HG03095 (cell line): ENCODE data around the gene APEX1.

ENCODE experiments used
- ATAC-seq: cut with Tn5 transposase; IDR thresholded peaks from one replicate; pipeline ENCODE4 v1.9.1; 2021; ENCODE audit warnings: moderate library complexity; ENCODE audit not compliant: unreplicated experiment

APEX1 gene

DNA sequence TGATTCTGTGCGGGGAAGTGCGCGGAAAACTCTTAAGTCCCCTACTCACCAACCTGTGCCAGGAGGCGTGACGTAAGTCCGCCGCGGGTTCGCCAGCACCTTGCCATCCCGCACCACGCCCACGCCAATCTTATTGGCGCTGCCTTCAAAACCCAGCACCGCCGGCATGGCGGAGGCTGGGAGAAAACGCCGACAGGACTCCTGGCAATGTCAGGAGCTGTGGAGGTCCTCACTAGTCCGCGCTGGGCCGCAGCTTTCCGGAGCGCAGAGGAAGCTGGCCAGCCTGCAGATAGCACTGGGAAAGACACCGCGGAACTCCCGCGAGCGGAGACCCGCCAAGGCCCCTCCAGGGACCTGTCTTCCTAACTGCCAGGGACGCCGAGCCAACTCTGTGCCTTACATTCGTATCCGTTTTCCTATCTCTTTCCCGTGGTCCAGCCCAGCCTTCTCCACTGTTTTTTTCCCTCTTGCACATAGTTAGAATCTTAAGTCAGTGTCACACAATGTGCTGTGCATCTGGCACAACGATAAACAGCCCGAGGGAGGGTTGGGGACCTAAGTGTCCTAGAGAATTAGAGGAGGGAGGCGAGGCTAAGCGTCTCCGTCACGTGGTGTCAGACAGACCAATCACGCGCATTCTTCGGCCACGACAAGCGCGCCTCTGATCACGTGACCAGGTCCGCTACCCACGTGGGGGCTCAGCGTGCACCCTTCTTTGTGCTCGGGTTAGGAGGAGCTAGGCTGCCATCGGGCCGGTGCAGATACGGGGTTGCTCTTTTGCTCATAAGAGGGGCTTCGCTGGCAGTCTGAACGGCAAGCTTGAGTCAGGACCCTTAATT is at the start of gene APEX1, which contains the start of gene OSGEP:
APEX1 (plus strand) TSS at position 711 of the 839 bp plus-strand sequence. CDS start 420 bp downstream, outside the sequence.
OSGEP (minus strand) TSS at position 297 of the 839 bp plus-strand sequence; CDS start at position 168, 129 bp downstream.
- ATAC-seq: peak; percentile 80

DNA sequence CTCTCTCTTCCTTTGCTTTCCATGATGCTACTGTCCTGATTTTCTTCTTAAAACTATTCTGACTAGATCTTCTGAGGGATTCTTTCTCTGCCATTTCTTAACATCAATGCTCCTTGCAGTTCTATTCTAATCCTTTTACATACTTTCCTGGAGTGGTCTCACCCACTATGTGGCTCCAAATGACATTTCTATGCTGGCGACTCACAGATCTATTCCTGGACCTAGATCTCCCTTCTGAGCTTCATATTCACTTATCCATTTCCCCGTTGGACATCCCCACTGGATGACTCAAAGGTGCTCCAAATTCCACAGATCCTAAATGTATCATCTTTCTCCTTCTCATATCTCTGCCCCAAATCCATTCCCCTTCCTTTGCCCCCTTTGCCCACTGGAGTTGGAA is 45.8 kb upstream of the APEX1 start:
- no peak for ATAC-seq

DNA sequence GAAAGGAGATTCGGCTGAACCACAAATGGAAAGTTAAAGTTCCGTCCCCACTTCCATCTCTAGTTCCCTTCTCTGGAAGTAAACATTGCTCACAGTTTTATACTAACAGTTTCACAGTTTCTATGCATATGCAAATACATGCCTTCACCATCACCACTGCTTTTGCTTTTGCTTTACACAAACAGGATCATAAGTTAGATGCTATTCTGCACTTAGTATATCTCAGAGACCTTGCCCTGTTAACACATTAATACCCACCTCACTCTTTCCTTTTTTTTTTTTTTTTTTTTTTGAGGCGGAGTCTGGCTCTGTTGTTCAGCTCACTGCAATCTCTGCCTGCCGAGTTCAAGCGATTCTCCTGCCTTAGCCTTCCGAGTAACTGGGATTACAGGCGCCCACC is 42.6 kb upstream of the APEX1 start:
- ATAC-seq: peak; percentile 47

DNA sequence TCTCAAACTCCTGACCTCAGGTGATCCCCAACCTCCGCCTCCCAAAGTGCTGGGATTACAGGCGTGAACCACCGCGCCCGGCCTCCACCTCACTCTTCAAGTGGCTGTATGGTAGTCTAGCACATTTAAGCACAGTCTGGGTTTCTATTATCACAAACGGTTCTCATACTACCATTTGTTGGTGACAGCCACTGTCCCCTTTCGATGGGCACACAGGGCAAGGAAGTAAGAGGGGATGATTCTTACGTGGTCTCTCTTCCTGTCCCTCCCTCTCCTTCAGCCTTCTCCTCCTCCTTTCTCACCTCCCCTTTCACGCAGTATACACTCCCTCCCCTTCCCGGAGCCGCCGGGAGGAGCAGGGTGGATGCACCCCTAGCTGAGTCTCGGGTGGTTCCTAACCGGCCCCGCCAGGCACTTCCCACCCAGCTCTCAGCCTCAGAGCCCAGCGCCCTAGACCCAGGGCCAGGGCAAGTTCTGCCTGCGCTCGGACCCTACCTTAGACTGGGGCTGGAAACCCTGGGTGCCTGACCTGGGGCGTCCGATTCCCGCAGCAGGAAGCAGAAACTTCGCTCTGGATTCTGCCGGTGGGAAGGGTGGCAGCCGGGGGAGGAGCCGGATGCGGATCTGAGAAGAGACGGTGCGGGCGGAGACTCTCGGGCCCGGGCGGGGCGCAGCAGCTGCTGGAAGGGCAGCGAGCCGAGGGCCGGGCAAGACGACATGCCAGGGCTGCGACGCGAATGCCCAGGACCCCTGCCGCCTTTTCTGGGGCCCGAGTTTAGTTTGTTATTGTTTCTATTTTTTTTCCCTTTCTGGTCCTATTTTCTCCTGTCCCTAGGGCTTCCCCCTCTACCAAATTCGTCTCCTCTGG is 41.9 kb upstream of the APEX1 start, which contains the start of gene TEP1:
TEP1 (minus strand) TSS at position 626 of the 868 bp plus-strand sequence. CDS start 5,062 bp downstream, outside the sequence.
- peak; percentile 62 for ATAC-seq

DNA sequence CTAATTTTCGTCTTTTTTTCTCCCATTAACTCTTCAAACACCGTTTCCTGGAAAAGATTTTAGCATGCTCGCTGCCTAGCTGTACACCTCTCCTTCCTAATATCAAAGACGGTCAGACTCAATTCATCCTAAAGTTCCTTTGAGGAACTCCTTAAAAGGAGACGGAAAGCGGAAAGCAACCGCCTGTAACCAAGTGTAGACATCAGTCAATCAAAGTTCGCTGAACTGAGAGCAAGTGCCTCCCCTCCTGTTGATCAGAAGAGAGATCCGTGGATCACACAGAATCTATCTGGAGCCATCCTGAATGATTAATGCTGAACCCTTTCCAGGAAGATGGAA is 41.3 kb upstream of the APEX1 start:
- ATAC-seq: peak; percentile 40

DNA sequence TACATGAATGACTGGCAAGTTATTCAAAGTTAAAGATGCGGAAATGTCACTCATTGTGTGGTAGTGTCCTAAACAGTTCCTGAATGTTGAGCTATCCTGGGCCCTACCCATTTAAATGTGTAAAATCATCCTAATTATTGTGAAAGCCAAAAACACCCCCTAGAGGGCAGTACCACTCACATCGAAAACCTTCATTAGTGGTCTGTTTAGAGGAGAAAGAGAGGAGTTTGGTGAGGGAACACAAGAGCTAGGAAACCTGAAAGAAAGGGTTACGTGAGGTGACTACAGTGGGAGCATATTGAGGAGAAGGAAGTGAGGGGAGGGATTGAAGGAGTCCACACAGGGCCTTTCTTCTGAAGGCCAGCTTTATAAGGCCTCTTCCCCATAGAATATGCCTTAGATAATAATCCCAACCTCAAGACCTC is 39.2 kb upstream of the APEX1 start:
- no peak for ATAC-seq

DNA sequence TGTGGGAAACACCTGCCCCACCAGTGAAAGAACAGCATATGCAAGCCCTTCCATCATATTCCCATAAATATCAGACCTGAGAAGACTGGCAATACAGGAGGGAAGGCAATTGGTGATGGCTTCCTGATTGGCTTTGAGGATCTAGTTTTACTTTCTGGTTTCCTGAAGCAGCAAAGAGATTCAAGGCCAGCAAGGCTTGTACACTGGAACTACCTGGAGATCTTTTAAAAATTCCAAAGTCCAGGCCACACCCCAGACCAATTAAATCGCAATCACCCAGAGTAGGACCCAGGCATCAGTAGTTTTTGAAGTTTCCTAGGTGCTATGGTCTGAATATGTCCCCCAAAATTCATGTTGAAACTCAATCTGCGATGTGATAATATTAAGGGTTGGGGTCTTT is 38.8 kb upstream of the APEX1 start:
- no peak for ATAC-seq

DNA sequence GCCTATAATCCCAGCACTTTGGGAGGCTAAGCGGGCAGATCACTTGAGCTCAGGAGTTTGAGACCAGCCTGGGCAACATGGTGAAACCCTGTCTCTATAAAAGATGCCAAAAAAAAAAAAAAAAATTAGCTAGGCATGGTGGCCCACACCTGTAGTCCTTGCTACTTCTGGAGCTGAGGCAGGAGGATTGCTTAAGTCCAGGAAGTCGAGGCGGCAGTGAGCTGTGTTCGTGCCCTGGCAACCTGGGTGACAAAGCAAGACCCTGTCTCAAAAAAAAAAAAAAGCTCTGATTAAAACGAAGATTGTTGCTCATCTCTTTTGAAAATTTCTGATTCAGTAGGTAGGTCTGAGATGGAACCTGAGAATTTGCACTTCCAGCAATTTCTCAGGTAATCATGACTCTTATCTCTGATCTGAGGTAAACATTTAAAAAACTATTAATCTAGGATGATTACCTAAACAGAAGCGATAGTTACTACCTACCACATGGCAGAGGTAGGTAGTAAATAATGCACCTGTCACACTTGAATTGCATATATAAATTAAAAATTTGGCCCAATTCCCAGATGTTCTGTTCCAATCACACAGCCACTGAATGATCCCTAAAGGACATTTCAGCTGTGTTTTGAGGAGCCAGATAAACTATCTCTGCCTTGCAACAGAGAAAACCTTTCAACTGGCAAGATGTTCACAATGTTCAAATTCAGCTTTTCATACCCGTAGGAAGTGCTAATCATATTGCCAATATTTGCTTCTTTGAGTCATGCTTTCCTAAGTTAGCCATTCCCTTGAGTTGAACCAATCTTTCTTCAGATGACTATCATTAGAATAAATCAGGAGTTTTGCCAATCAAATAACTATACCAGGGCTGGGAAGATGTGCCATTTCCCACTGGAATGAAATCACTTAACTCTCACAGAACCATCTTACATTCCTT is 37.5 kb upstream of the APEX1 start:
- no peak for ATAC-seq

DNA sequence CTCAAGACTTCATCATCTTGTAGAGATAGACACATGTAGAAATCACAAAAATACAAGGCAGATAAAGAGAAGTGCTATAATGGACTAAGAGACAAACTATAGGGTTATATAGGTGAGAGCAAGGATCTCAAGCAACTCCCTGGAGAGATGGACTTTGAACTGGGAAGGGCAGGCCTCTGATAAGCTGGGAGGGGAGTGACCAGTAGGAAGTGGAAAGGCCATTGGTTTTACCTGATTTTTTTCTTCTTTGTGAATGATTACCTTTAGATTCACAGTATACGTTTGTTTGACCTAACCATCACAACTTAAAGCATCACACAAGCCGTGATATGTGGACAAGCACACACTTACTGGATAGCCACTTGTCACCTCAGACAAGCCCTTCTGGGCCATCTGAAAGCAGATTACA is 36.5 kb upstream of the APEX1 start:
- no peak for ATAC-seq

DNA sequence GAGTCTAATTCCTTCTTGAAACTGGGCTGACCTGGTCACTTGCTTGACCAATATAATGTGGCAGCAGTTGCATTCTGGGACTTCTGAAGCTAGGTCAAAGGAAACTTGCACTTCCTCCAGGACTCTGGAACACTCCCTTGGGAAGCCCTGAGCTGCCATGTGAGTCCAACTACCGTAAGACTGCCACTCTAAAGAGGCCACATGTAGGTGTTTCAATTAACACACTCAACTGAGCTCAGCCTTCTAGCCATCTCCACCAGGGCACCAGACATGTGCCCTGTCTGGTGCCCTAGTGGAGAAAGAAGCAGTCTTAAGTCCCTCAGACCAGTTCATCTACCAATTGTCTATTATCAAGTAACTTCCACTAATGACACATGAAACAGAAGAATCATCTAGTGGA is 35.6 kb upstream of the APEX1 start:
- ATAC-seq: no peak

DNA sequence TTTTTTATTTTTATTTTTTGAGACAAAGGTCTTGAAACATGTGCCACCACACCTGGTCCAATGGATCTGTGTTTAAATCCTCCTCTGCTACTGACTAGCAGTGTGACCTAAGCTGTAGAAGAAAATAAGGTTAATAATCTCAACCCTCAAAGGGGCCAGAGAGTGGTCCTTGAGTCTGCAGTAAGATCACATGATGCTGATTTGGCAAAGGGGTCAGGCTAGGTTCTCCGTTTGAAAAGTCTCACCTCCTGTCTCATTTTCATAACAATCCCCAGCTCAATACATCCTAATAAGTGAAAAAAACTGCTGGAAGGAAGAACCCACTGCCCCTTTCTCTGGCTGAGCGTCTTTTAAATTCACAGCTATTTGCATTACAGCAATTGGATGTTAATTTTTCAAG is 33.8 kb upstream of the APEX1 start:
- ATAC-seq: no peak

DNA sequence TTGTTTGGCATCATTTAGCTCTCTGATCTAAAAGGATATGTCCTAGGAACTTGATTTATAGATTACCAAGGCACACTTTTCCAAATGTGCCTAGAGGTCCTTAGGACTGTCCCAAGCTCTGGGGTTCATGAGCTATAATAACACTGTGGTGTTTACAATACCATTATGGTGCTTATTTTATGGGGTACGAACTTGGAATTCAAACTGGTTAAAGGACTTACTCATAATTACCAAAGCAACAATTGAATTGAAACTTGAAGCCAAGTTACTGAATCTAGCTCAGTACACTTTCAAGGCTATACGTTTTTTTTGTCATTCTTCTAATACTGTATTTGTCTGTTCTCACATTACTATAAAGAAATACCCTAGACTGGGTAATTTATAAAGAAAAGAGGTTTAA is 32.1 kb upstream of the APEX1 start:
- ATAC-seq: no peak

DNA sequence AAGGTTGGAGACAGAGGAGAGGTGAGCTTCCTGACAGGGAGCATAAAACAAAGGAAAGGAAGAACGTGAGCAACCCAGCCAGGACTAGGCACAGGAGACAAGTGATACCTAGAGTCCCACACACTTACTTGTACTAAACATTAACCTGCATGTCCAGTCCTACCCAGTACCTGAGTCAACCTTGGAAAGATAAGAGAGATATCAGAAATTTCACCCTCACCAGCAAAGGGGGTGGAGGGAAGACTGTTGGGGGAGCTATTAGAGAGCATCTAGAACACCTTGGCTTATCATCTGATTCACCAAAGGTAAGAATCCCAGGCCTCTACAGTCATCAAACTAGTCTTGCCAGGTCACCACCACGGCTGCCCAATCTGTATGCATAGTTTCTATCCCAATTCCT is 30.2 kb upstream of the APEX1 start:
- ATAC-seq: no peak

DNA sequence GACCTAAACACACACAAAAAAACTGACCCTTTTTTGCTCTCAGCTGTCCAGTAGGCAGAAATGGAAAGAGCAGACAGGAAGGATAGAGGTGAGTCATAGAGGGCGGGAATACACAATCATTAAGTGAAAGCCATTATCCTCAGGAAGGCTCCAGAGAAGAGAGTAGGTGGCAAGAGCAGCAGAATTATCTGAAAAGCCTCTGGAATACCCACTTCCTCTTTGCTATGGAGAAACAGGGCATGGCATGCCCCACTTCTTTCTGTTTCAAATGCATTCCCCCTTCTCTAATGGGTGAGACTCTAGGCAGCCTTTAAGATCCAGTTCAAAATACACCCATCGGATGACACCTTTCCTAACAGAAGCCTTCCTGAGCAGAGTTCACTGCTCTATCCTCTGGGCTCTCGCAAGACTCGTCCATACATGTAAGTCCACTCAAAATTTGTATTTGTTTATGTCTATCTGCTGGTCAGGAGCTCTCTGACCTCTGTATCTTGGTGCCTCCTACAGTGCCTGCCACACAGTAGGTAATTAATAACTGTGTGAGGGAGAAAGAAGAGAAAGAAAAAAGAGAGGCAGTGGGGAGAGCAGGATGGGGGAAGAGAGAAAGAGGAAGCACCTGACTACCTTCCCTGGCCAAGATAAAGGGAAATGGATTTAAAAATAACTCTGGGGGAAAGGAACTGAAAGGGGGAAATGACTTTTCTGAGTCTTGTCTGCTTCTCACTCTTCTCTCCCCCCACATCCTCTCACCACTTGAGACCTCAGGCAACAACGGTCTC is 27.6 kb upstream of the APEX1 start:
- ATAC-seq: peak; percentile 64

DNA sequence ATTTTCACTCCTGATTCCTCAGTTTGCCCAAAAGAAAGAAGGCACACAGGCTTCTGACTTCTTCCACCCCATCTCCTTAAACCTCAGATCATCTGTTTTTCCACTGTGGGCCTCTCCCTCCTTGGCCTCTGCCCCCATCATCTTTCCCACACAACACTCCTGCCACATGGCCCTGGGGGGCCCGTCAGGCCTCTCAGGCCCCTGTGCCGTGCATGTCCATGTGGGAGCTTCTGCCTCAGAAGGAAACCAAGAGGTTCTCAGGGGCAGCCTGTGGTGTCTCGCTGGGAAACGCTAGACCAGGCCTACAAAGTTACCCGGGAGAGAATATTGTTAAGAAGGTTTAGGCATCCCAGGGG is 27.0 kb upstream of the APEX1 start:
- ATAC-seq: peak; percentile 24

DNA sequence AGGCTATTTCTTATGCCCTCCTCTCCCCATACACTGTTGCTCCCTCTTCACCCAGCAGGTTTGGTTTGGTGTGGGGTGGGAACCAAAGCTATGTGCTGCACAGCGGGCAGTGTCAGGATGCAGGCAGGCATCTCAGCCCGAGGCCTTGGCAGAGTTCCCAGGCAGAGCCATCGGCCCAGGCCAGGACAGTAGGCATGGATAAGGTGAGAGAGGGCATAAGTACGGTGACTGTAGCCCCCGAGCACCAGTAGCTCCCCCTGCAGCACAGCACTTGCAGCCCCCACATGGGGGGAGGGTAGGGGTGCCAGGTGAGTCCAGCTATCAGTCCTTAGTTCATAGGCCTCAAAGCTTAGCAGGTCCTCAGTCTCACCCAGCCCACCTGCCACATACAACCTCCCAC is 26.2 kb upstream of the APEX1 start:
- no peak for ATAC-seq

DNA sequence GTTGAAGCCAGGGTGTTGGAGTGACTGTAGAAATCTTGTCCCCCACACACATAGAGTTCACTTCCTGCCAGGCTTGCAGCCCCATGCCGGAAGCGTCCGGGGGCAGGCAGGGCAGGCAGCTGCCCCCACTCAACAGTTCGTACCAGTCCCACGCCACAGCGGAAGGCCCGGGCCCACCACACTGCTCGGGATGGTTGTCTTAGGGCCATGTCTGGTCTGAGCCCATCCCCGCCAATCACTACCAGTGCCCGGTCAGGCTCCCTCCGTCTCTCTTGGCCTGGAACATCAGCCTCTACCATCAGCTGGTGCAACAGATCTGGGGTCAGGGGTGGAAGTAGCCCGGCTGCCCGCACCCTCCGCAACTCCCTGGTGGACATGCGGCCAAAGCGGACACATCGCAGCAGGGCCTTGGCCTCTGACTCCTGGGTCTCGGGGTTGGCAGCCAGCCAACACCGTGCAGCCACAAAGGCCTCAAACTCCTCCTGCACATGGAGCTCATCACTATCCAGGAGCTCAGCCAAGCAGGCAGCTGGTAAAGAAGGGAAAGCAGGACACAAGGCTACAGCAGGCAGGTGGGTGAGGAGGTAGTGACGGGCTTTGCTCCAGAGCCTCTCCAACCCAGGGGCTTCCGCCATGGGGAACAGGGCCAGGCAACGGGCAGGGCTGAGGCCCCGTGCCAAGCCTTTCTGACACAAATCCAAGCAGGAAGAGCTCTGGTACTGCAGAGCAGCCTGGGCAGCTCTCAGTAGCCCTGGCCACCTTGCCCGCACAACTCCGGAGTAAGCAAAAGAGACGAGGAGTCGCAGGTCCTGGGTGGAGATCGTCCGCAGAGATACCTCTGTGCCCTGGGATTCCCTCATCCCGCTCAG is 25.0 kb upstream of the APEX1 start:
- ATAC-seq: no peak

DNA sequence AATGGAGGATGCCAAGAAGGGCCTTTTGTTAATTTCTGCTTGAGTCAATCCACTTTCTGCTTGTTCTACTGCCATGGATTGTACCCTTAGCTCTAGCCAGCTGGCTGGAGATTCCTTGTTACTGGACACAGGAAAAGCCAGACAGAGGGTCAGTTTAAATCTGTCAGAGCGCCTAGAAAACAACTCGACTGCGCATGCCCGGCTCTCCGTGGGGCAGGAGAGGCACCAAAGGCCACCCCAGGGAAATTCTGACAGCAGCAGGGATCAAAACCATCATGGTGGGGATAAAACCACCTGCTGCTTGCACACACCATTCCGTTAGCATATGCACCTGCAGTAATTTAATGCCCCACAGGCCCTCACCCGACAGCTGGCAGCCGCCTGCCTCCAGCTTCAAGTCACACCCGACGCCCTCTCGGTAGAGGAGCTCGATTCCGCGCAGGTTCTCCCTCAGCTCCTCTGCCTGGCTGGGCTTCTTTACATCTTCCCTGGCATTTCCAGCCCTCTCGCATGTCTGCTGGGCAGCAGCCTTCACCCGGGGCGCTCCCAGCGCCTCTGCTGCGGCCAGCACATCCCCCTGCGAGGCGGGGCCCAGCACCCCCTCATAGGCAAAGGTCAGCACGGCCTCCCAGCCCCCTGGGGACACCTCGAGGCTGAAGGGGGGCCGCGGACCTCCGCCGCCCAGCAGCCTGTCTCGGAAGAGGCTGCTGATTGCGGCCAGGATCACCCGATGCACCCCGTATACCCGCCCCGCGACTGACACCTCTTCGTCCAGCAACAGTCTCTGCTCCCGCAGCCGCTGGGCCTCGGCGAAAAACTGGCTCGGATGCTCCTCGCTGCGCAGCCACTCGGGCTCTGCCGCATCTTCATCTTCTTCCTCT is 20.1 kb upstream of the APEX1 start:
- no peak for ATAC-seq
